HG02763 (cell line): ENCODE measurements around the gene DACH1.
"Not testable (repeated sequence)": the region's sequence is repeated elsewhere in the genome, so short reads cannot be mapped to it uniquely, and the experiment has no call there.

Source experiments
- ATAC-seq: cut with Tn5 transposase; IDR thresholded peaks from one replicate; pipeline ENCODE4 v1.9.1; 2021; ENCODE audit warnings: mild to moderate bottlenecking, moderate library complexity; ENCODE audit not compliant: unreplicated experiment

Gene DACH1

GRCh38 chr13:71785361-71785760, 81.6 kb downstream of the DACH1 start:
- no peak for ATAC-seq

GRCh38 chr13:71780546-71780945, 86.5 kb downstream of the DACH1 start:
- ATAC-seq, result no peak

GRCh38 chr13:71778998-71779397, 88.0 kb downstream of the DACH1 start:
- ATAC-seq, result not testable (repeated sequence)

- ATAC-seq, result no peak
Measured at GRCh38 chr13:71775966-71776365, 91.0 kb downstream of the DACH1 start.

- ATAC-seq, result no peak
Measured at GRCh38 chr13:71774863-71775262, 92.1 kb downstream of the DACH1 start.

- no peak for ATAC-seq
Measured at GRCh38 chr13:71773531-71773930, 93.5 kb downstream of the DACH1 start.

GRCh38 chr13:71772361-71772760, 94.6 kb downstream of the DACH1 start:
- no peak for ATAC-seq

- ATAC-seq, result no peak
Measured at GRCh38 chr13:71771144-71771543, 95.9 kb downstream of the DACH1 start.

GRCh38 chr13:71770710-71771109, 96.3 kb downstream of the DACH1 start:
- no peak for ATAC-seq

GRCh38 chr13:71768881-71769280, 98.1 kb downstream of the DACH1 start:
- no peak for ATAC-seq

GRCh38 chr13:71759651-71760511, 107.1 kb downstream of the DACH1 start:
- no peak for ATAC-seq

GRCh38 chr13:71758828-71759227, 108.2 kb downstream of the DACH1 start:
- no peak for ATAC-seq

GRCh38 chr13:71754407-71754974, 112.5 kb downstream of the DACH1 start:
- ATAC-seq, result no peak

- no peak for ATAC-seq
Measured at GRCh38 chr13:71752775-71753513, 114.1 kb downstream of the DACH1 start.

GRCh38 chr13:71751073-71751472, 115.9 kb downstream of the DACH1 start:
- no peak for ATAC-seq

GRCh38 chr13:71730267-71730666, 136.7 kb downstream of the DACH1 start:
- ATAC-seq, result no peak

- ATAC-seq, result no peak
Measured at GRCh38 chr13:71729441-71729840, 137.6 kb downstream of the DACH1 start.

- no peak for ATAC-seq
Measured at GRCh38 chr13:71727662-71728061, 139.3 kb downstream of the DACH1 start.

GRCh38 chr13:71727042-71727441, 140.0 kb downstream of the DACH1 start:
- no peak for ATAC-seq

- ATAC-seq, result no peak
Measured at GRCh38 chr13:71722206-71722605, 144.8 kb downstream of the DACH1 start.

- ATAC-seq, result no peak
Measured at GRCh38 chr13:71721104-71721503, 145.9 kb downstream of the DACH1 start.

GRCh38 chr13:71718931-71719330, 148.1 kb downstream of the DACH1 start:
- ATAC-seq, result no peak
